HG03196 (cell line): ENCODE results near the gene PIK3IP1.

Experiments
- ATAC-seq: cut with Tn5 transposase; IDR thresholded peaks from one replicate; pipeline ENCODE4 v1.9.1; 2021; ENCODE audit not compliant: unreplicated experiment

PIK3IP1 gene

DNA sequence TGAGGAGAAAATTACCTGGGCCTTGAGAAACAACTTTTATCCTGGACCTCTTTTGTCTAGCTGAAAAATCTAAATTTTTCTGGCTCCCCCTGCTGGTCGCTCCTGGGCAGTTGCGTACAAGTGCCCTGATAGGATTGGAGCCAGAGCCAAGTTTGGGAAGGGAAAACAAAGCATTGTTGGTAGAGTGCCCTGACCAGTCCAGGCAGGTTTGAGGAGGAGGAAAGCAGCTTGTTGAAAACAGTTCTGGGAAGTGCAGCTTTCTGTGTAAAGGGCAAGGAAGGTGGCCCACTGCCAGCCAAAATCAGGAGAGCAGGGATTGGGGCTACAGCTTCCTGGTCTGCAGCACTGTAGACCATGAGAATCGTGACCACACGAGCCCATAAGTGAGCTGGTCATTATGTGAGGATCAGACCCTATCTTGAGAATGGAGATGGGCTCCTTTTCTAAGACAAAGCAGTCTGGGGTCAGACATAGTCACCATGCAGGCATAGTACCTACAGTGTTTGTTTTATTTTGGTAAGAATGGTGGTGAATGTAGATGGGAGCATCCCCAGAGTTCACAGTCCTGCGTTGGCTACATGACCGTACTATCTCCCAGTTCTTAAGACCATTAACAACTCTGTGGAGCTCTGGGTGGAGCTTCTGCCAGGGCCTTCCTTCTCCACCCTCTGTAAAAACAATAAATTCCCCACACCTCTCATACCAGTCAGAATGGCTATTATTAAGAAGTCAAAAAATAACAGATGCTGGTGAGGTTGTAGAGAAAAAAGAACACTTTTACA lies 21.3 kb upstream of the PIK3IP1 start:
- no peak for ATAC-seq

DNA sequence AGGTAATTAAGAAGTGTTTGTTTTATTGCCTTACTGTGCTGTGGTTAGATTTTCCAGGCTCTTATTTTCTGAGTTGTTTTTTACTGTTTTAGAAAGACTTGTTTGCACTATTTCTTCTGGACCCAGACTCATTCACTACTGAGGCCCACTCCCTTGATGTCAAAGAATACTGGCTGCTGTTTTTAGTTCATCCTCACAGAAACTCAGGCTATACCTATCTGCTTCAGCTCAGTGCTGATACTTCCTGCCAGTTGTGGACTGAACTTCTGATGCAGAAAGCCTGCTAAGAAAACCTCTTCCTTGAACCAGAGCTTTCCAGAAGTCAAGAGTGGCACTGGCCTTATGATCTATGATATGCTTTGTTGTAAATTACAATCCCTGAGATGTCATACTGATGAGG lies 15.9 kb upstream of the PIK3IP1 start:
- ATAC-seq = no peak

DNA sequence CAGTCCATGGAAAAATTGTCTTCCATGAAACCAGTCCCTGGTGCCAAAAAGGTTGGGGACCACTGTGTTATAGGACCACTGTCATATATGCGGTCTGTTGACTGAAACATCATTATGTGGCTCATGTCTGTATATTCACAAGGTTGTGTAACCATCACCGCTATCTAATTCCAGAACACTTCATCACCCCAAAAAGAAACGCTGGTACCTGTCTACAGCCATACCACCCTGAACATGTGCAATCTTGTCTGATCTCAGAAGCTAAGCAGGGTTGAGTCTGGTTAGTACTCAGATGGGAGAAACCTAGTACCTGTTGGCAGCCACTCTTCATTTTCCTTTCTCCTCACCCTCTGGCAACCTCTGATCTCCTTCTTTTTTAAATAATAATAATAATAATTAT lies 12.9 kb upstream of the PIK3IP1 start:
- ATAC-seq = no peak

DNA sequence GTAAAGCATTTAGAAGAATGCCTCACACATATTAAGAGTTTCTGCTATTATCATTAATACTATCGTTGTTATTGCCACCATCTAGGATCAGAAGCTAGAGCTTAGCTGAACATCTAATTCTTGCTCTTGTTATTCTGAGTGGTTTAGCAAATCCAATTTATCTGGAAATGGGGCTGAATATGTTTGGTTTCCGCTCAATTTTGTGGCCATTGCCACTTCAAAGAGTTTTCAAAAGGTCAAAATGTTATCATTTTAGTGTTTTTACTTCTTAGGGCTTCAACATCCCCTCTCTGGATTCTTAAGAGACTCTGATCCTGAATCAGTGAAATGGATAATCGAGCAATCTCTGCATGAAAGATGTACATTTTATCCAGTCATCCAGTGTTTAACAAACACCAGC lies 10.2 kb upstream of the PIK3IP1 start:
- no peak for ATAC-seq

DNA sequence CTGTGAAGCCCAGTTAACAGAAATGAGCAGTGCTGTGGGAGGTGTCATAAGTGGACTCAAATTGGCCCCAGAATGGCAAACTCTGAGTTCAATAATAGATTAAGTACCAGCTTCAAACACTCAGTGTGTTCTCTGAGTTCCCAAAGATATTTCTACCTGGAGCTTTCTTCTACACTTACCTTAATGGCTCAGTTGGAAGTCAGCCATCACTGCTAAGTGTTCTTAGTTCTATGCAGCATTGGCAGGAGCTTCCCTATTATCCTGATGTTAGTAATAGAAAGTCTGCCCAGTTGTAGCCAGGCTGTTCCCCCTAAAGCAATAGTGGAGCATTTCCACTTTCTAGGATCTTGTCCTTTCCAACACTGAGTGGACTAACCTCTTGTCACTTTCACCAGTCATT lies 9.7 kb upstream of the PIK3IP1 start:
- no peak for ATAC-seq

DNA sequence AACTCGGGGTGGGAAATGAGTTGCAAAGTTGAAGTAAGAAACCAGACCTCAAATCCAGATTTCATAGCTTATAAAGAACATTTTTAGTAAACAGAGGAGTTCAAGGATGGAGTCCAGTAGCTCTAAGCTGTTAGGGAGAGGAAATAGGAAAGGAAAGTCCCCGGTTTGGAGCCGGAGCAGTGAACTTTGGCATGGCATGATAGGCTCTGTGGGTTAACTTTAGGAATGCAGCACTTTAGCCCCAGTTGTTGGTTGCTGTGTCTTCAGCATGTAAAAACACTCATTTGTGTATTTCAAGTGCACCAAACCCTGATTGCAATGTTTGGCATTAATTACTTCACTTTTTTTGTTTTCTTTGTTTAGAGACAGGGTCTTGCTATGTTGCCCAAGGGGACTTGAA lies 8.6 kb upstream of the PIK3IP1 start:
- no peak for ATAC-seq

DNA sequence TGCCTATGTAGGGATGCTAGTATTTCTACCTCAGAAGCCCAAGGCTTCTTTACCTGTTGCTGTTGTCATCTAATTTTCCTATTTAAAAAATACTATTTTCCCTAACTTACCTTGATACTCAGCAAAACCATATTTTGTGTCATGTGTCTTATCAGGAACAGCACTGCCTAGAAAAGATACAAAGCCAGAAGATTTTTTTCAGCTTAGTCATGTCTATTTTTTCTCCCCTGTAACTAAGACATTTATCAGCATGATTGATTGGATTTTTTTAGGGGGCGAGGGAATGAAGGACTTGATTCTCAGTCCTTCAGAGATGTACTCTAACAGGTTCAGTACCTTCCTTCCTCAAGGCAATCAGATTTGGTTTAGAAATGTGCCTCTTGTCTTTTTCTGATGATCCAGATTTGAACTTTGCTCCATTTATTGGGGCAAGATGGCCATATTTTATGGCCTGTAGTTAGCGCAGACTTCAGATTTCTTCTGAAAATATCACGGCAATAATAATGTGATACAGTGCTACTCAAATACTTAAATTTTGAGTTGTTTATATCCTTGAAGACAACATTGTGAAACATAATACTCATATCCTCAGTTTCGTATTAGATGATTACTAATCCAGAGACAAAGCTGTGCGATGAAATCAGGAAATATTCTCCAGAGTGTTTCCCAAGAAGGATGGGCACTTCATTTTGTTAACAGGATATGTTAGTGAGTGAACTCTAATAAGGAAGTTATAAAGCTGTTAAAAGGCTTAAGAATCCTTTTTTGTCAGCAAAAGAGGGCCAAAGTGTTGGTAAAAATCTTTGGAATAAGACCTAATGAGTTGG lies 3.8 kb upstream of the PIK3IP1 start:
- ATAC-seq = no peak

DNA sequence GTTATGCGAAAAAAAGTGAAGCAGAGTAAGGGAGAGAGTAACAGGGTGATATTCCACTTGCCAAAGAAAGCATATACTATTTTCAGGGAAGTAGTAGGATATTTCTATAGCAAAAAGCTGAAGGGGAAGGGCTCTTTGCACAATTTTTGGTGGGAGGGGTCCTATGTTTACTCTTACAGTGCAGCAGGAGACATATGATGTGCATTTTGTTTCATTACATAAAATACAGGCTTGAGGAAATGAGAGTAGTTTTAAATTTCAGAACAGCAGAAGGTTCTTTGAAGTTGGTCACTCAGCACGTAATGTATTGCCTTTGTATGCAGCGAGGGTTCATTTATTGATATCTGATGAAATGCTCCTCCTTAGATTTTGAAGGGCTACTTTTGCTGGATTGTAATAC lies 3.1 kb upstream of the PIK3IP1 start:
- ATAC-seq = no peak

DNA sequence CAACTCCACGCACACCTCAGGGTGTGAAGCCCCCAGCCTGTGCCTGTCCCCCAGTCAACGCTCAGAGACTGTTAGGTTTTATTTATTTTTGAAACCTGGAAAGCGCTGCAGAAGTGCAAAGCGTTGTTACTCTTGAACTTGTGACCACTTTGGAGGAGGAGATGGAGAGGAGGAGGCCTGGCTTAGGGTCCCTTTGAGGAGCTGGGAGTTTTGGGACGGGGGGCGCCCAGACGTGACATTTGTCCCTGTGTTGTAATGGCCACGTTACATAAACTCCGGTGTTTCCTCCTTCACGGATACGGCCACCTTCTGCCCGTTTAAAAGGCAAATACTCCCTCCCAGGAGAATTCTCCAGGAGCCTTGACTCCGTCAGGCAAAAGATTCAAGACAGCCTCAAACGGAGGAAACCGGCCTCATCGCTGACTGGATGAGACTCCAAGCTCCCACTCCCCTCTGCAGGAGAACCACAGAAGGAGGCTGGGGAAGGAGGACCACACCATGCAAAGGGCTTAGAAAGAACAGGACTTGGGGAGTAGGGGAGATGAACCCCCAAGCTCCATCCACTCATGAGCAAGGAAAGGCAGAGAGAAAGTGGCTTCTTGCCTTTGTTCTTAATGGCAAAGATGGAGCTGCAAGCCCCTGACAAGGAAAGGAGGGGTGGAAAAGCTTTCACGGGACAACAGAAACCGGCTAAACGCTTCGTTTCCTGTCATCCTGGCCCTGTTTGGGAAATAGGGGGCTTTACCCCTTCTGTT lies 630 bp downstream of the PIK3IP1 start:
- no peak for ATAC-seq

DNA sequence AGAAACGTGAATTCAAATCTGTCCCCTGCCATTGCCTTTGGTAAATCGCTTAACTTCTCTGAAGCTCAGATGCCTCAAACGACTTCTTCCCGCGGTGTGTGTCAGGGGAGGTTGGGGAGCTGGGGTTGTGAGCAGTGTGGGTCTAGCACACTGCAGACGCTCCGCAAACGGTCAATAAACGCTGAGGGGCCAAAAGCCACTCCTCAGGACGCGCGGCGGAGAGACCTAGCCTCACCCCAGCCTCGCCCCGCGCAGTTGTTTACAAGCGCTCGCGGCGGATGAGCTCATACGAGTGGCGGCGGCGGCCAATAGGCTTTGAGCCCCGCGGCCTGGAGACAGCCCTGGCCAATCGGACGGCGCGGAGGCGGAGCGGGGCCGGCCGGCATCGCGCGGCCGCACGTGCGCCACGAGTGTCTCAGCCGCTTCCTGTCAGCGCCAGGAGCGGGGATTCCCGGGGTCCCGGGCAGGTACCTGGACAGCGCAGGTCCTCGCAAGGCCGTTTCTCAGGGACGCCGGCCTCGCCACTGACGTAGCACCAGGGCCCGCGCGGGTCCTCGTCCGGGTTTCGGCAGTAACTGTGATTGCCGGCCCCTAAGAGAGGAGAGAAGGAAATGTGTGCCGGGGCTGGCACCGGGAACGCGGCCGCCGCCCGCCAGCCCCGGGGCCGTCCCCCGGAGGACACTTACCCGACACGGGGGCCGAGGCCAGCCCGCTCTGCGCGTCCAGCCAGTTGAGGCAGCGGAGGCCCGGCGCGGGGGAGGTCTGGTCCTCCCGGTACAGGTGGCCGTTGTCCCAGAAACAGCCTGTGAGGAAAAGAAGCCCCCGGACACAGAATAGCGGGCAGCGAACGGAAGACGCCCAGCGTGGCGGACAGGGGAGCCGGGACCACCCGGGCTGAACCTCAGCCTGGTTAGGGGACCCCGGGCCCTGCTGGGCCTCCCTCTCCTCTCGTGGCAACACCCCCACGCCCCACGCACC lies 1.5 kb downstream of the PIK3IP1 start:
- ATAC-seq = peak; percentile 86

DNA sequence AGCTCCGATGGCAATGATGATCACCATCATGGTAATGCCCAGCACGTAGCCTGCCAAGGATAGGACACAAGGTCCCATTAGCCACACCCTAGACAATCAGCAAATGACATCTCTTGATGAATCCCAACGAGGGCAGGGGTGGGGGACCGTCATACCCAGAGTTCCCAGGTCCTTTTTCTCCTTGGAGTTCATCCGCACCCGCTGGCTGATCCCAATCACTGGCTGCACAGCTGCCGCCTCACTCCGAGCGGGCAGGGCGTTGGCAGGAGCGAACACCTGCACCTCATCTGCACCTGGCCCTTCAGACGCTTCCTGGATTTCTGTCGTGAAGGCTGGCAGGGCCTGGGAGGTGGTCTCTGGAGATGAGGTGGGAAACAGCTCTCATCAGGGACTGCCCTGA lies 2.9 kb downstream of the PIK3IP1 start:
- no peak for ATAC-seq

DNA sequence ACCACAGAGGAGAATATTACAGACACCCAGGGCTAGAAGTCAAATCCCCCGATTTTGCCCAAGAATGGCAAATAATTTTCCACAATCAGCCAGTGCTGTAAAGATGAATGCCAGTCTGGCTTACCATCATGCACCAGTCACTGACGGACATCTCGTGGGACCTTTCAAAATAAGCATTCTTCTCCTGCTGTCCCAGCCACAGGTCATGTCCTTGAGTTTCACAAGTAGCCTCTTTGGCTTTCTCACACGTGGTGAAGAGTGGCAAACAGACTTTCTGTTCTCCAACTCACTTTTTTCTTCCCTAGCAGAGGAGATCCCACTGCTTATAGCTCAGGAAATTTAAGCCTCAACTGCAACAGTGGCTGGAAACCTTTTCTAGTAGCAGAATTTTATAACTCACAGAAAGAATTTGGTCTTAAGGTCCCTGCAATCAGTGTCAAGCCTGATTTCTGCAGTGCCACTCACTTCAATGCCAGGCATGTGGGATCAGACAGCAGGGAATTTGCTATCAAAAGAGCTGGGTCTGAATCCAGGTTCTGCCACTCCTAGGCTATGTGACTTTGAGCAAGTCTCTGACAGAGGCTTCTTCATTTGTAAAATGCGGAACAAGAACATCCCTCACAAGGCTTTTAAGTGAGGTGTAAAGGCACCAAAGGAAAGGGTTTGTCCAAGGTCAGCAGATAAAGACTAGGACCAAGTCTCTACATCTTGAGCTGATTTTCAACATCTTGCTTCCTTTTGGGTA lies 3.6 kb downstream of the PIK3IP1 start:
- no peak for ATAC-seq

DNA sequence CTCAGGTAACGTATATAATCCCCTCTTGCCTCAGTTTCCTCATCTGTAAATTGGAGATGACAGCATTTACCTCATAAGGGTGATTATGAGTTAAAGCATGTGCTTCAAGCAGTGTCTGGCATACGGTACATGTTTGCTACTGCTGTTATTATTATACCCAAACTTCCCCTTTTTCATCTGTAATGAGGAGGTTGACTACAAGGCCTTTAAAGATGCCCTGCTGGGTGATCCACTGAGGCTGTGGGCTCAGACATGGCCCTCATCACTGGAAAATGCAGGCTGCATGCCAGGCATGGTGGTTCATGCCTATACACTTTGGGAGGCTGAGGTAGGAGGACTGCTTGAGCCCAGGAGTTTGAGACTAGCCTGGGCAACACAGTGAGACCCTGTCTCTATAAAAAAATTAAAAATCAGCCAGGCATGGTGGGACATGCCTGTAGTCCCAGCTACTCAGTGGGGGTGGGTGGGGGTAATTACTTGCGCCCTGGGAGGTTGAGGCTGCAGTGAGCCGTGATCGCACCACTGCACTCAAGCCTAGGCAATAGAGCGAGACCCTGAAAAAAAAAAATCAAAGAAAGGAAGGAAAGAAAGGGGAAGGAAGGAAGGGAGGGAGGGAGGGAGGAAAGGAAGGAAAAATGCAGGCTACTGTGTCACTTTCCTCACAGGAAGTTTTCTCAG lies 4.3 kb downstream of the PIK3IP1 start:
- no peak for ATAC-seq

DNA sequence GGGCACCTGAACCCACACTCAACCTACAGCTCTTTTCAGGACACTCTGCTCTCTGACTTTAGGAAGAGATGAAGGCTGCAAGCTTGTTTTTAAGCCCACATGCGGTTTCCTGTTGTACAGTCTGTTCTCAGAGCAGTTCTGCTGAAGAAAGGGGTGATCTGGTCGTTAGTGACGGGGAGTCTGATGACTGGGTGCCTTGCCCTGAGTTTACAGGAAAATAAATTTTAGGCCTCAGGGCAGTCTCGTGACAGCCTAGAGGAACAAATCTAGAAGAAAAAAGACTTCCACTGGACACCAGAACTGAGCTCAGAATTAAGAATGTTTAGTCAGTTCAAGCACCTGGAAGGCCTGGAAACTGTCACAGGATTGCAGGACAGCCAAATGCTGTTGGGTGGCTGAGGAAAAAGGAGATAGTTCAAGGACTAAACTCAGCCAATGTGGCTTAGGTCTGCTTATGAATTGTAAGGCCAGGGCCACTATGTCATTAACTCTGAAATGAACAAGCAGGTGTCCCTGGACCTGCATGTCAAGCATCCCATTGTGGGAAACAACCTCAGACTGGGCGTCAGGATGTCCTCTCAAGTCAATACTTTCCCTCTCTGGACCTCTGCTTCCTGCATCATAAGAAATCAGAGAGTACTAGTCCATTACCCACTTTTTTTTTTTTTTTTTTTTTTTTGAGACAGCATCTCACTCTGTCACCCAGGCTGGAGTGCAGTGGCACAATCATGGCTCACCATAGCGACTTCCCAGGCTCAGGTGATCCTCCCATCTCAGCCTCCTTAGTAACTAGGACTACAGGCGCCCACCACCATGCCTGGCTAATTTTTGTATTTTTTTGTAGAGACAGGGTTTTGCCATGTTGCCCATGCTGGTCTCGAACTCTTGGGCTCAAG lies 5.7 kb downstream of the PIK3IP1 start:
- ATAC-seq = no peak

DNA sequence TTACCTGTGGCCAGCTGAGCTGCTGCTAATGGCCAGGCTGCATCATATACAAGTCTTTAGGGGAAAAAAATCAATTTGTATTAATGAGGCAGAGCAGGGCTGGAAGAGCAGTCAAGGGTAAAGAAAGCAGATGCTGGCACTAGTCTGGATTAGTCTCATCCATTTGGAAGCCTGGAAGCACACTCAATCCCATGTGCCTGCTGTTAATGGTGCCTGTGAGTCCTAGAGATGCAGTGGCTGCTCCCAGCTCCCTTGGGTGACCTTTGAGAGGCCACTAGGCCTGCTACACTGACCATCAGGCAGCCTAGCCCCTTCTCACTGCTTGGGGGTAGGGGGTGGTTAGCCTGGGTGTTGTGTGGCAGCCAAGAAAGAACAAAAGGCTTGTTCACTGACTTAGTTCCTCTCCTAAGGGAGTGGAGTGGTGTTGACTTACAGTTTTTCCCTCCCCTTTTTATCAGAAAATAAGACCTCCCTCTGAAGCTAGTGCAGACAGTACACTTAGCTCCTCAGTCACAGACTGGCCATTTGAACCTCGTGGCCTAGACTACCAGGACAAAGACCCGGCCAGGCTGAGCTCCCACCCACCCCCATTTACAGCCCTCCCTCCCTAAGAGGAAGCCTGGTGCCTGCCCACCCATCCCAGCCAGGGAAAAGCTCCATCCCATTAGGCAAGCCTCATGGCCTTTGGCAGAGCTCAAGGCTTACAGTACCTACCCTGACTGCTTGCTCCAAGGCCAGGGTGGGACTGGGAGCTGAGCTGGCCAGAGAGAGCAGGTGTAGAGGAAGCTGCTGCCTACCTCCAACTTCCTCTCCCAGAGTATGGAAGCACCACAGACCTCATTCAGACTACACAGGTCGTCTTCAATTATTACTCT lies 7.8 kb downstream of the PIK3IP1 start:
- ATAC-seq = no peak

DNA sequence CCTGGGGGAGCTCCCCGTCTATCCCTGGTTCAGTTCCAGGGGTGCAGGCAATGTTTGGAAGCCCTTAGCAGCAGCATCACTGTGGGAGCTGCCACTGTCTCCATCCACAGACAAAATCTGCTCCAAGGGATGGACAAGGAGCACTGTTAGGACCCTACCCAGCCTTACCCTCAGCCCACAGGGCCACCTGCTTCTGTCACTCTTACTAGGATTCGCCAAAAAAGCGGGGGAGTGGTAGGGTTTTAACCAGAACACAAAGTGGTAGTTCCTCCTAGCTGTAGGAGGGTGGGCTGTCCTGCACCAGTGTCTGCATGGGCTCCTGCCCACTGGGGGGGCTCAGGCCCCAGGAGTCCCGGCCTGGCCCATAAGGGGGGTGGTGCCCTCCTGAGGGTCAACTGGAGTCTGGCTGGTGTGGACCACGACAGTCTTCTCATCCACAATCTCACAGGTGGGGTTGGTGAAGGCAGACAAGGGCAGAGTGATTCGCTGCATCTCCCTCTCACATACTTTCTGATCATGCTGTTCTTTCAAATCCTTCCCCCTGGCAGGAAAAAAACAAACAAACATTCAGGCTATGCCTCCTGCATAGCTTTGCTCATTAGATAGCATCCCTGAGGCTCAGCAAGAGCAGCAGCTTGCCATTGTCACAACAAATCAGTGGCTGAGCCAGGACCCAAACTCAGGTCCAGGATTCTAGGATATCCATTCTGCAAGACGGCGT lies 9.4 kb downstream of the PIK3IP1 start:
- no peak for ATAC-seq

DNA sequence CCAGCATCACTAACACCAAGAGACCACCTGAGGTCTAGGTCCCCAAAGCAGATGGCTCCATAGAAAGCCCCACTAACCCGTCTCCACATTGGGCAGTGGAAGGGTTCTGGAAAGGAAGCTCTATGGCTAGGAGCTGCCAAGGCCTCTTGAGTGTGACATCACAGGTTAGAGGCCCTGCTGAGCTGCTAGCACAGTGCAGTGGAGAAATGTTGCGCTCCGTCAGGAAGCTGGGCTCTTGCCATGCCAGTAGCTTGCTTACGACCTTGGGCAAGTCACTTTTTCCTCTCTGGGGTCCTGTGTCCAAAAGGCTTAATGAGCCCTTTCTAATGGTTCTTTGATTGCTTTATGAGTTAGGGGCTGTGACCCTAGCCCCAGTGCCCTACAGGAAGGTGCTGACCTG lies 10.6 kb downstream of the PIK3IP1 start:
- ATAC-seq = no peak
